ENCODE results near the gene NMNAT2. TPM values are rescaled to one million over a fixed set of nuclear protein-coding genes. Genes with fewer than 3 reads are reported as not detected.

Gene NMNAT2
- total and polyA plus RNA-seq, 2 donors (not counting 3 experiments of a cell fraction or from before 2014, with no cell fraction given) = 0.28 to 0.38 TPM

DNA sequence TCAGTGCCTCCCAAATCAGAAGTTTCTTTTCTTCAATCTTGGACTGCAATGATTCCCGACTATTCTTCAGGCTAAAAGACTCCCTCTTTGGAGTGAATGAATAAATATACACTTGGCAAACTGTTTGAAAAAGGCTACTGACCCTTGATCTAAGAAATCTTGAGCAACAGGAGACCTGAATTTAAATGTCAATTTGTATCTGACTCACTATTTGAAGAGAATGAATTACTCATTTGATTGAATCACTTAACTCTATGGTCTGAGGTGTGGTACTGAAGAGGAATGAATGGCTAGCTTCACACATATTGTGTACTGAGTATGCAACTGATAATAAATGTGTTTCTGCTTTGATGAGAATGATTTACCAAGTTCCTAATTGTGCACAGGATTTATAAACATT, 49.5 kb upstream of the NMNAT2 start:
- H3K4me1 ChIP-seq (ENCODE audit: control insufficient read depth, extremely low read depth, insufficient read depth, low read length) = peaks cover 11% of the 10 kb centered on the region
- no peaks in the 10 kb centered on the region for H3K27me3 ChIP-seq (ENCODE audit: control insufficient read depth in 2 of 2, insufficient read depth in 2 of 2, low read length in 2 of 2)
- no peak overlapping the region for H3K4me2 ChIP-seq (ENCODE audit: insufficient read depth, low read length)
- no peaks in the 10 kb centered on the region for H4K20me1 ChIP-seq (replicated peaks; ENCODE audit: control insufficient read depth, extremely low read depth, insufficient read depth, low read length)
- no peak overlapping the region for H3K27ac ChIP-seq (ENCODE audit: insufficient read depth, low read depth, low read length)
- H3K4me3 ChIP-seq (replicated peaks in 1 of 3; ENCODE audit: insufficient read depth in 1 of 3, low read depth in 1 of 3, low read length in 3 of 3) = no peak overlapping the region
- intact Hi-C loops (cut with micrococcal nuclease) = no loop called here
- no peak overlapping the region for H2AFZ ChIP-seq (ENCODE audit: low read depth, low read length)
- H3K36me3 ChIP-seq (ENCODE audit: control insufficient read depth in 2 of 2, extremely low read depth in 1 of 2, insufficient read depth in 2 of 2, low read length in 2 of 2) = no peaks in the 10 kb centered on the region
- DNase-seq (ENCODE audit: low read depth, low spot score) (no peak), FAIRE-seq (no peak)
- dilution Hi-C loops (cut with MboI; ENCODE audit: extremely low pct_ligation_motif_present, low sequenced_read_pairs) = no loop called here
- BruUV-seq (replicated peaks) = no TSS peak
- no peaks in the 10 kb centered on the region for H3K9me1 ChIP-seq (replicated peaks; ENCODE audit: control insufficient read depth, extremely low read depth, insufficient read depth, low read length)
- no peak overlapping the region for H3K9ac ChIP-seq (replicated peaks; ENCODE audit: extremely low read depth, insufficient read depth, low read length)
- no peaks in the 10 kb centered on the region for H3K9me3 ChIP-seq (replicated peaks; ENCODE audit: control insufficient read depth, insufficient read depth, low read length)
- CTCF ChIA-PET = no interaction called here
- H3K79me2 ChIP-seq (ENCODE audit: control insufficient read depth, insufficient read depth, low read length) = peaks cover 3% of the 10 kb centered on the region
- TF ChIP-seq EZH2 (IDR thresholded peaks at IDR 0.05; ENCODE audit: borderline replicate concordance, low read depth, low read length, severe bottlenecking) = no peak
- TF ChIP-seq, protein P1, sequence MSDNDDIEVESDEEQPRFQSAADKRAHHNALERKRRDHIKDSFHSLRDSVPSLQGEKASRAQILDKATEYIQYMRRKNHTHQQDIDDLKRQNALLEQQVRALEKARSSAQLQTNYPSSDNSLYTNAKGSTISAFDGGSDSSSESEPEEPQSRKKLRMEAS (IDR thresholded peaks at IDR 0.05; ENCODE audit: insufficient read depth, insufficient read length) = no peak
- no peak for TF ChIP-seq GATA2 (IDR thresholded peaks at IDR 0.05; ENCODE audit: insufficient read depth, insufficient read length, low read depth, low read length)
- no peak for TF ChIP-seq POLR2AphosphoS5 (IDR thresholded peaks at IDR 0.05; ENCODE audit: insufficient read depth, low read depth, low read length)
- TF ChIP-seq, protein P2, sequence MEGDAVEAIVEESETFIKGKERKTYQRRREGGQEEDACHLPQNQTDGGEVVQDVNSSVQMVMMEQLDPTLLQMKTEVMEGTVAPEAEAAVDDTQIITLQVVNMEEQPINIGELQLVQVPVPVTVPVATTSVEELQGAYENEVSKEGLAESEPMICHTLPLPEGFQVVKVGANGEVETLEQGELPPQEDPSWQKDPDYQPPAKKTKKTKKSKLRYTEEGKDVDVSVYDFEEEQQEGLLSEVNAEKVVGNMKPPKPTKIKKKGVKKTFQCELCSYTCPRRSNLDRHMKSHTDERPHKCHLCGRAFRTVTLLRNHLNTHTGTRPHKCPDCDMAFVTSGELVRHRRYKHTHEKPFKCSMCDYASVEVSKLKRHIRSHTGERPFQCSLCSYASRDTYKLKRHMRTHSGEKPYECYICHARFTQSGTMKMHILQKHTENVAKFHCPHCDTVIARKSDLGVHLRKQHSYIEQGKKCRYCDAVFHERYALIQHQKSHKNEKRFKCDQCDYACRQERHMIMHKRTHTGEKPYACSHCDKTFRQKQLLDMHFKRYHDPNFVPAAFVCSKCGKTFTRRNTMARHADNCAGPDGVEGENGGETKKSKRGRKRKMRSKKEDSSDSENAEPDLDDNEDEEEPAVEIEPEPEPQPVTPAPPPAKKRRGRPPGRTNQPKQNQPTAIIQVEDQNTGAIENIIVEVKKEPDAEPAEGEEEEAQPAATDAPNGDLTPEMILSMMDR (IDR thresholded peaks at IDR 0.05; ENCODE audit: extremely low read depth in 1 of 2, insufficient read depth in 1 of 2, low read depth in 1 of 2, low read length in 2 of 2) = no peak
- POLR2A ChIA-PET = no interaction called here

DNA sequence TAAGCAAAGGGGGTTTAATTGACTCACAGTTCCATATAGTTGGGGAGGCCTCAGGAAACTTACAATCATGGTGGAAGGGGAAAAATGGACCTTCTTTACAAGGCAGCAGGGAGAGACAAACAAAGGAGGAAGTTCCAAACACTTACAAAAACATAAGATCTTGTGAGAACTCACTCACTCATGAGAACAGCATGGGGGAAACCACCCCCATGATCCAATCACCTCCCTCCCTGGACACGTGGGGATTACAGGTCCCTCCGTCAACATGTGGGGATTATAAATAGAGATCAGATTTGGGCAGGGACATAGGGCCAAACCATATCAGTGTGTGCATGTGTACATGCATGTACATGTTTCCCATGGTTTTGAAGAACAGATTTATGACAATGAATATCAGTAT, 48.6 kb upstream of the NMNAT2 start:
- no peak overlapping the region for H3K27ac ChIP-seq (ENCODE audit: insufficient read depth, low read depth, low read length)
- no peaks in the 10 kb centered on the region for H3K9me1 ChIP-seq (replicated peaks; ENCODE audit: control insufficient read depth, extremely low read depth, insufficient read depth, low read length)
- no peak overlapping the region for H3K4me2 ChIP-seq (ENCODE audit: insufficient read depth, low read length)
- H3K27me3 ChIP-seq (ENCODE audit: control insufficient read depth in 2 of 2, insufficient read depth in 2 of 2, low read length in 2 of 2) = no peaks in the 10 kb centered on the region
- TF ChIP-seq JUN (IDR thresholded peaks at IDR 0.05; ENCODE audit: borderline replicate concordance, insufficient read depth, insufficient read length, low read depth) = no peak
- no peak for TF ChIP-seq POLR2A (IDR thresholded peaks at IDR 0.05; ENCODE audit: low read depth, low read length)
- no peak for TF ChIP-seq MYC (IDR thresholded peaks at IDR 0.05; ENCODE audit: low read depth, low read length)
- TF ChIP-seq, protein P1 (IDR thresholded peaks at IDR 0.05; ENCODE audit: insufficient read depth, insufficient read length) = no peak
- no peak for TF ChIP-seq FOS (IDR thresholded peaks at IDR 0.05; ENCODE audit: borderline replicate concordance, insufficient read depth, low read length)
- no peak for TF ChIP-seq EZH2 (IDR thresholded peaks at IDR 0.05; ENCODE audit: borderline replicate concordance, low read depth, low read length, severe bottlenecking)
- no peak for TF ChIP-seq GATA2 (IDR thresholded peaks at IDR 0.05; ENCODE audit: insufficient read depth, insufficient read length, low read depth, low read length)
- TF ChIP-seq, protein P2 (IDR thresholded peaks at IDR 0.05; ENCODE audit: extremely low read depth in 1 of 2, insufficient read depth in 1 of 2, low read depth in 1 of 2, low read length in 2 of 2) = no peak
- no peak for TF ChIP-seq POLR2AphosphoS5 (IDR thresholded peaks at IDR 0.05; ENCODE audit: insufficient read depth, low read depth, low read length)
- POLR2A ChIA-PET = no interaction called here
- BruUV-seq (replicated peaks) = no TSS peak
- no peak overlapping the region for H2AFZ ChIP-seq (ENCODE audit: low read depth, low read length)
- no peaks in the 10 kb centered on the region for H4K20me1 ChIP-seq (replicated peaks; ENCODE audit: control insufficient read depth, extremely low read depth, insufficient read depth, low read length)
- H3K4me3 ChIP-seq (replicated peaks in 1 of 3; ENCODE audit: insufficient read depth in 1 of 3, low read depth in 1 of 3, low read length in 3 of 3) = no peak overlapping the region
- intact Hi-C loops (cut with micrococcal nuclease) (no loop called here), dilution Hi-C loops (cut with MboI; ENCODE audit: extremely low pct_ligation_motif_present, low sequenced_read_pairs) (no loop called here)
- H3K4me1 ChIP-seq (ENCODE audit: control insufficient read depth, extremely low read depth, insufficient read depth, low read length) = peaks cover 11% of the 10 kb centered on the region
- no peaks in the 10 kb centered on the region for H3K79me2 ChIP-seq (ENCODE audit: control insufficient read depth, insufficient read depth, low read length)
- H3K9me3 ChIP-seq (replicated peaks; ENCODE audit: control insufficient read depth, insufficient read depth, low read length) = no peaks in the 10 kb centered on the region
- no peak for FAIRE-seq
- no peak overlapping the region for H3K9ac ChIP-seq (replicated peaks; ENCODE audit: extremely low read depth, insufficient read depth, low read length)
- CTCF ChIA-PET = interaction anchor here (0.9 kb wide), 1 partner anchor 179 kb away, joined by 3 read pairs; no protein-coding TSS in a partner anchor
- H3K36me3 ChIP-seq (ENCODE audit: control insufficient read depth in 2 of 2, extremely low read depth in 1 of 2, insufficient read depth in 2 of 2, low read length in 2 of 2) = no peaks in the 10 kb centered on the region
- DNase-seq (ENCODE audit: low read depth, low spot score) = no peak
